K562 (cell line): ENCODE measurements around the gene B3GALT6. TPM values are rescaled to one million over a fixed set of nuclear protein-coding genes. Genes with fewer than 3 reads are reported as not detected.

ENCODE experiments used
- ATAC-seq: fragments of 200-7000 bp; cut with Tn5 transposase; 3 replicates; pipeline ENCODE4 v1.9.1; 2020; ENCODE audit warnings: moderate library complexity
- BruUV-seq: library from RNA; stranded (reverse); fragments of 400-500 nt; replicated peaks from 2 replicates; lab custom pipeline; 2021; lab: Mats Ljungman, UMichigan
- CTCF ChIA-PET: fragments of 300-600 bp; formaldehyde crosslinking; extraction: SDS; loops from one replicate; lab custom pipeline; 2021; ENCODE audit warnings: low intra/inter-chr PET ratio; lab: Yijun Ruan, JAX
- POLR2A ChIA-PET: fragments of 300-600, 350-650 bp; sonication (Branson Sonifier 250); formaldehyde crosslinking; extraction: SDS; loops from one replicate; lab custom pipeline; 2021; ENCODE audit warnings: antibody characterized with exemption, inconsistent platforms; lab: Yijun Ruan, JAX
- DNase-seq, 4 experiments: peaks; one replicate each; pipeline versions ENCODE4 v3.0.0 to v3.0.0-alpha.2; 2011 to 2018; ENCODE audit warnings: low spot score in 3 of 4, mixed read lengths in 3 of 4; ENCODE audit errors: extremely low read depth in 1 of 4
- FAIRE-seq: peaks from 2 replicates; lab custom pipeline; 2011; peaks lifted over from hg19 to GRCh38; lab: Jason Lieb, UNC
- H2AFZ ChIP-seq: 2 replicates; pipeline ENCODE4 v1.6.0; 2011; ENCODE audit warnings: low read depth, low read length, control low read depth, inconsistent platforms
- H3K27ac ChIP-seq: fragments of 200-600 bp; 3 replicates; pipeline ENCODE4 v1.8.0; 2011; ENCODE audit warnings: low read depth, mild to moderate bottlenecking, control low read depth, inconsistent platforms, low read length, moderate library complexity, mixed read lengths; ENCODE audit errors: extremely low read depth
- H3K27me3 ChIP-seq, 2 experiments: fragments of 300-600 bp in 1 of 2; 2 replicates in 1 of 2; 3 replicates in 1 of 2; pipeline versions ENCODE4 v1.6.0 to v1.8.0; 2011; ENCODE audit warnings: inconsistent platforms in 2 of 2, low read length in 2 of 2, mild to moderate bottlenecking in 1 of 2, mixed read lengths in 1 of 2, moderate library complexity in 1 of 2; ENCODE audit not compliant: control insufficient read depth in 2 of 2, insufficient read depth in 2 of 2
- H3K36me3 ChIP-seq: fragments of 300-600 bp; 3 replicates; pipeline ENCODE4 v1.8.0; 2011; ENCODE audit warnings: mild to moderate bottlenecking, low read length, inconsistent platforms; ENCODE audit not compliant: control insufficient read depth, insufficient read depth
- H3K4me1 ChIP-seq, 2 experiments: fragments of 200-600 bp in 1 of 2; replicated peaks in 1 of 2; 2 replicates in 1 of 2; 3 replicates in 1 of 2; pipeline versions ENCODE4 v1.5.1 to v1.8.0; 2011; ENCODE audit warnings: inconsistent platforms in 2 of 2, low read length in 2 of 2, mild to moderate bottlenecking in 1 of 2, mixed read lengths in 1 of 2, moderate library complexity in 1 of 2; ENCODE audit not compliant: control insufficient read depth in 2 of 2, insufficient read depth in 2 of 2
- H3K4me2 ChIP-seq: 2 replicates; pipeline ENCODE4 v1.6.1; 2011; ENCODE audit warnings: low read length, control low read depth, inconsistent platforms, mixed read lengths; ENCODE audit not compliant: insufficient read depth
- H3K4me3 ChIP-seq: fragments of 200-600 bp; sonication (generic), shearing (Covaris generic); 2 replicates; pipeline ENCODE4 v1.5.1; 2016; ENCODE audit warnings: control low read depth, inconsistent platforms
- H3K79me2 ChIP-seq: fragments of 200-600 bp; 3 replicates; pipeline ENCODE4 v1.8.0; 2011; ENCODE audit warnings: low read length, inconsistent platforms; ENCODE audit not compliant: control insufficient read depth, insufficient read depth
- H3K9ac ChIP-seq, 2 experiments: 2 replicates each; pipeline versions ENCODE4 v1.6.0 to v1.6.1; 2011; ENCODE audit warnings: low read depth in 2 of 2, low read length in 2 of 2, control low read depth in 1 of 2, inconsistent platforms in 1 of 2, mild to moderate bottlenecking in 1 of 2, mixed read lengths in 1 of 2; ENCODE audit not compliant: insufficient read depth in 1 of 2
- H3K9me1 ChIP-seq: one replicate; pipeline ENCODE4 v1.6.0; 2011; ENCODE audit warnings: inconsistent platforms, mild to moderate bottlenecking, low read length, moderate library complexity; ENCODE audit not compliant: control insufficient read depth, insufficient read depth
- H3K9me3 ChIP-seq: replicated peaks from 2 replicates; pipeline ENCODE4 v1.5.1; 2011; ENCODE audit warnings: low read depth, low read length, inconsistent platforms; ENCODE audit not compliant: control insufficient read depth, insufficient read depth
- H4K20me1 ChIP-seq: replicated peaks from 2 replicates; pipeline ENCODE4 v1.6.1; 2011; ENCODE audit warnings: low read length, inconsistent platforms, mixed read lengths; ENCODE audit not compliant: control insufficient read depth, insufficient read depth
- ARNT ChIP-seq, 2 experiments: fragments of 450-650 bp; IDR thresholded peaks; 2 replicates each; pipeline ENCODE4 v1.6.1; 2016; ENCODE audit warnings: mild to moderate bottlenecking in 1 of 2
- GABPA ChIP-seq: fragments of 200-800 bp; sonication (Bioruptor generic); conservative IDR thresholded peaks from 2 replicates; pipeline ENCODE4 v1.6.1; 2016; ENCODE audit warnings: low read depth, missing genetic modification characterization, missing compliant biosample characterization
- XRCC5 ChIP-seq: fragments of 200-400 bp; formaldehyde crosslinking; IDR thresholded peaks from 2 replicates; pipeline ENCODE4 v1.6.1; 2017; ENCODE audit warnings: low read depth, mild to moderate bottlenecking, low read length
- YBX1 ChIP-seq: fragments of 450-650 bp; IDR thresholded peaks from 2 replicates; pipeline ENCODE4 v1.7.1; 2016; ENCODE audit warnings: mild to moderate bottlenecking
- WGBS: fragments of 100-300 bp; shearing (Covaris generic); methylation state at CpG from one replicate; pipeline ENCODE4 v1.1.6; 2016; ENCODE audit warnings: low coverage, mixed read lengths; ENCODE audit not compliant: insufficient coverage; ENCODE audit errors: missing lambda C conversion rate; 5-methylcytosine and 5-hydroxymethylcytosine counted together
- in situ Hi-C: fragments of 300-500 bp; cut with MboI; formaldehyde crosslinking; loops from 4 replicates; pipeline ENCODE4 v1.15.0; 2018; ENCODE audit warnings: inconsistent platforms, mixed read lengths
- intact Hi-C: fragments of 100-400 bp; cut with micrococcal nuclease; formaldehyde crosslinking; loops from 2 replicates; pipeline ENCODE4 v1.14.2; 2022
- polyA plus RNA-seq, 8 experiments: library from polyadenylated mRNA; depleted of rRNA in 4 of 8; stranded (reverse) in 5 of 8; unstranded in 3 of 8; fragments of >200 nt; fragmentation: Nextera tagmentation in 2 of 8; fragmentation: Illumina TruSeq in 1 of 8; extraction: Ambion mirVana in 2 of 8; extraction: Trizol in 1 of 8; gene quantifications; 2 replicates each; pipeline versions ENCODE4 v1.2.1 to v1.2.3, GENCODE V29; 2011 to 2014; ENCODE audit warnings: inconsistent platforms in 1 of 8, missing spikeins in 1 of 8
- total RNA-seq, 7 experiments: library from RNA; depleted of rRNA in 6 of 7; stranded (reverse); fragments of >200 nt in 6 of 7; fragmentation: Illumina TruSeq in 2 of 7; extraction: Trizol in 2 of 7; gene quantifications; 2 replicates each; pipeline versions ENCODE4 v1.2.1 to v1.2.3, GENCODE V29; 2011 to 2021; ENCODE audit warnings: low replicate concordance in 1 of 7
- TF ChIP-seq, protein P1 (sequence below): sonication (generic); formaldehyde crosslinking; IDR thresholded peaks from 2 replicates; pipeline ENCODE4 v1.8.0; 2022; ENCODE audit warnings: mild to moderate bottlenecking, missing genetic modification reagents
- TF ChIP-seq, protein P2 (sequence below): sonication (generic); formaldehyde crosslinking; IDR thresholded peaks from 2 replicates; pipeline ENCODE4 v1.8.0; 2023; ENCODE audit warnings: missing genetic modification reagents, mild to moderate bottlenecking, borderline replicate concordance
- TF ChIP-seq, protein P3 (sequence below): fragments of 250-450 bp; sonication (Bioruptor Pico); IDR thresholded peaks from 2 replicates; pipeline ENCODE4 v1.9.0; 2021; ENCODE audit warnings: mild to moderate bottlenecking
- TF ChIP-seq, protein P4 (sequence below): fragments of 250-450 bp; sonication (Bioruptor Pico); IDR thresholded peaks from 2 replicates; pipeline ENCODE4 v1.4.0; 2020; ENCODE audit warnings: mild to moderate bottlenecking, moderate library complexity

The B3GALT6 gene
- total and polyA plus RNA-seq, 9 of the 15 experiments (the other 6 are each of a cell fraction or from before 2014, with no cell fraction given): 0.68 to 29.8 (median 9.9) TPM

DNA sequence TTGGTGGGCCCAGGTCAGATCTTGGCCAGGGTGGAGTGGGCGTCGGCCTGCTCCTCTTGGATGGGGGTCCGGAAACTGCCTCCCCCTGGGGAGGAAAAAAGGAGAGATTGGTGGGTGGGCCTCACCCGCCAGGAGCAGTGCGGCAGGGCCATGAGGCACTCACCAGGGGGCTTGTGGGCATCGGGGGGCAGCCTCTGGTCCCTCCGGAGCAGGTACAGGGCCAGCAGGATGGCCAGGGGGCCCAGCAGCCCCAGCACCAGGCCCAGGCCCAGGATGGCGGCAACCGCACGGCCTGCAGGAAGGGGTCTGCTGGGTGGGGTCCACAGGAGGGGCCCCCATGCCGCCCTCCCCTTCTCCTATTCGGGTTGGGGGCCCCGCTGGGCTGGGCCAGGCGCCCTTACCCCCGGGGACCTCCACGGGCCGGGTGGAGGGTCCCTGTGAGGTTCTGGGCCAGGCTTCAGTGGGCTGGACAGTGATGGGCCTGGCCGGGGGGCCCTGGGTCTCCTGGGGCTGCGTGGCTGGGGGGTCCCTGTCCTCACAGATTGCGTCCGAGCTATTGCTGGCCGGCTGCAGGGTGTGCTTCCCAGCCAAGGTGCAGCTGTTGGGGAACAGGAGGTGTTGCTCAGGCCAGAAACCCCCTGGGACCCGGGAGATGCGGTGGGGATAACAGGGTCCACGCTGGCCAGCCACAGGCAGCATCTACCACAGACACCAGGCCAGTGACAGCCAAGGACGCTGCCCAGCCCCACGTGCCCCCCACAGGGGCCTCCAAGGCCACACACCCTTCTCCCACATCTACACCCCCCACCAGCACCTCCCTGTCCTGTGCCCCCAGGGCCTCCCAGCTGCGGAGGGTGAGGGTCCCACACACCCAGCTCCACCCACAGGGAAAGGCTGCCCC lies 20.2 kb upstream of the B3GALT6 start:
- DNase-seq: no peak
- 0 out of 4 replicates have a peak overlapping the region, but pooled peaks of 1 of the 2 experiments have one; percentile 9 for H3K9ac ChIP-seq
- in situ Hi-C loops: no loop called here
- BruUV-seq: no TSS peak
- no peak overlapping the region for H3K27ac ChIP-seq
- no peak for FAIRE-seq
- H3K36me3 ChIP-seq: peaks cover 13% of the 10 kb centered on the region; the same call in 2 of the 3 replicates
- WGBS: 46% methylated on average over 22 of the region's 28 CpGs
- no peaks in the 10 kb centered on the region for H3K9me1 ChIP-seq
- no peaks in the 10 kb centered on the region for H3K27me3 ChIP-seq
- H4K20me1 ChIP-seq: no peaks in the 10 kb centered on the region; the same call in 1 of the 2 replicates
- ChIA-PET CTCF (no interaction called here), POLR2A (interaction anchor here (0.6 kb wide), 1 partner anchor 19 kb away, joined by 3 read pairs; no protein-coding TSS in a partner anchor)
- peaks cover 13 to 92% of the 10 kb centered on the region in 2 experiments; a peak in 4 of 5 replicates for H3K4me1 ChIP-seq
- no peak for ATAC-seq
- no peak overlapping the region for H2AFZ ChIP-seq
- intact Hi-C loops: no loop called here
- H3K4me2 ChIP-seq: no peak overlapping the region
- no peaks in the 10 kb centered on the region for H3K79me2 ChIP-seq
- H3K4me3 ChIP-seq: no peak overlapping the region
- no peaks in the 10 kb centered on the region for H3K9me3 ChIP-seq
- no peak for TF ChIP-seq YBX1
- TF ChIP-seq, protein P1, sequence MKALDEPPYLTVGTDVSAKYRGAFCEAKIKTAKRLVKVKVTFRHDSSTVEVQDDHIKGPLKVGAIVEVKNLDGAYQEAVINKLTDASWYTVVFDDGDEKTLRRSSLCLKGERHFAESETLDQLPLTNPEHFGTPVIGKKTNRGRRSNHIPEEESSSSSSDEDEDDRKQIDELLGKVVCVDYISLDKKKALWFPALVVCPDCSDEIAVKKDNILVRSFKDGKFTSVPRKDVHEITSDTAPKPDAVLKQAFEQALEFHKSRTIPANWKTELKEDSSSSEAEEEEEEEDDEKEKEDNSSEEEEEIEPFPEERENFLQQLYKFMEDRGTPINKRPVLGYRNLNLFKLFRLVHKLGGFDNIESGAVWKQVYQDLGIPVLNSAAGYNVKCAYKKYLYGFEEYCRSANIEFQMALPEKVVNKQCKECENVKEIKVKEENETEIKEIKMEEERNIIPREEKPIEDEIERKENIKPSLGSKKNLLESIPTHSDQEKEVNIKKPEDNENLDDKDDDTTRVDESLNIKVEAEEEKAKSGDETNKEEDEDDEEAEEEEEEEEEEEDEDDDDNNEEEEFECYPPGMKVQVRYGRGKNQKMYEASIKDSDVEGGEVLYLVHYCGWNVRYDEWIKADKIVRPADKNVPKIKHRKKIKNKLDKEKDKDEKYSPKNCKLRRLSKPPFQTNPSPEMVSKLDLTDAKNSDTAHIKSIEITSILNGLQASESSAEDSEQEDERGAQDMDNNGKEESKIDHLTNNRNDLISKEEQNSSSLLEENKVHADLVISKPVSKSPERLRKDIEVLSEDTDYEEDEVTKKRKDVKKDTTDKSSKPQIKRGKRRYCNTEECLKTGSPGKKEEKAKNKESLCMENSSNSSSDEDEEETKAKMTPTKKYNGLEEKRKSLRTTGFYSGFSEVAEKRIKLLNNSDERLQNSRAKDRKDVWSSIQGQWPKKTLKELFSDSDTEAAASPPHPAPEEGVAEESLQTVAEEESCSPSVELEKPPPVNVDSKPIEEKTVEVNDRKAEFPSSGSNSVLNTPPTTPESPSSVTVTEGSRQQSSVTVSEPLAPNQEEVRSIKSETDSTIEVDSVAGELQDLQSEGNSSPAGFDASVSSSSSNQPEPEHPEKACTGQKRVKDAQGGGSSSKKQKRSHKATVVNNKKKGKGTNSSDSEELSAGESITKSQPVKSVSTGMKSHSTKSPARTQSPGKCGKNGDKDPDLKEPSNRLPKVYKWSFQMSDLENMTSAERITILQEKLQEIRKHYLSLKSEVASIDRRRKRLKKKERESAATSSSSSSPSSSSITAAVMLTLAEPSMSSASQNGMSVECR (CRISPR knock-in tag): no peak
- TF ChIP-seq, protein P2, sequence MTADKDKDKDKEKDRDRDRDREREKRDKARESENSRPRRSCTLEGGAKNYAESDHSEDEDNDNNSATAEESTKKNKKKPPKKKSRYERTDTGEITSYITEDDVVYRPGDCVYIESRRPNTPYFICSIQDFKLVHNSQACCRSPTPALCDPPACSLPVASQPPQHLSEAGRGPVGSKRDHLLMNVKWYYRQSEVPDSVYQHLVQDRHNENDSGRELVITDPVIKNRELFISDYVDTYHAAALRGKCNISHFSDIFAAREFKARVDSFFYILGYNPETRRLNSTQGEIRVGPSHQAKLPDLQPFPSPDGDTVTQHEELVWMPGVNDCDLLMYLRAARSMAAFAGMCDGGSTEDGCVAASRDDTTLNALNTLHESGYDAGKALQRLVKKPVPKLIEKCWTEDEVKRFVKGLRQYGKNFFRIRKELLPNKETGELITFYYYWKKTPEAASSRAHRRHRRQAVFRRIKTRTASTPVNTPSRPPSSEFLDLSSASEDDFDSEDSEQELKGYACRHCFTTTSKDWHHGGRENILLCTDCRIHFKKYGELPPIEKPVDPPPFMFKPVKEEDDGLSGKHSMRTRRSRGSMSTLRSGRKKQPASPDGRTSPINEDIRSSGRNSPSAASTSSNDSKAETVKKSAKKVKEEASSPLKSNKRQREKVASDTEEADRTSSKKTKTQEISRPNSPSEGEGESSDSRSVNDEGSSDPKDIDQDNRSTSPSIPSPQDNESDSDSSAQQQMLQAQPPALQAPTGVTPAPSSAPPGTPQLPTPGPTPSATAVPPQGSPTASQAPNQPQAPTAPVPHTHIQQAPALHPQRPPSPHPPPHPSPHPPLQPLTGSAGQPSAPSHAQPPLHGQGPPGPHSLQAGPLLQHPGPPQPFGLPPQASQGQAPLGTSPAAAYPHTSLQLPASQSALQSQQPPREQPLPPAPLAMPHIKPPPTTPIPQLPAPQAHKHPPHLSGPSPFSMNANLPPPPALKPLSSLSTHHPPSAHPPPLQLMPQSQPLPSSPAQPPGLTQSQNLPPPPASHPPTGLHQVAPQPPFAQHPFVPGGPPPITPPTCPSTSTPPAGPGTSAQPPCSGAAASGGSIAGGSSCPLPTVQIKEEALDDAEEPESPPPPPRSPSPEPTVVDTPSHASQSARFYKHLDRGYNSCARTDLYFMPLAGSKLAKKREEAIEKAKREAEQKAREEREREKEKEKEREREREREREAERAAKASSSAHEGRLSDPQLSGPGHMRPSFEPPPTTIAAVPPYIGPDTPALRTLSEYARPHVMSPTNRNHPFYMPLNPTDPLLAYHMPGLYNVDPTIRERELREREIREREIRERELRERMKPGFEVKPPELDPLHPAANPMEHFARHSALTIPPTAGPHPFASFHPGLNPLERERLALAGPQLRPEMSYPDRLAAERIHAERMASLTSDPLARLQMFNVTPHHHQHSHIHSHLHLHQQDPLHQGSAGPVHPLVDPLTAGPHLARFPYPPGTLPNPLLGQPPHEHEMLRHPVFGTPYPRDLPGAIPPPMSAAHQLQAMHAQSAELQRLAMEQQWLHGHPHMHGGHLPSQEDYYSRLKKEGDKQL: no peak
- TF ChIP-seq XRCC5: no peak
- no peak for TF ChIP-seq GABPA (tag)
- TF ChIP-seq, protein P3, sequence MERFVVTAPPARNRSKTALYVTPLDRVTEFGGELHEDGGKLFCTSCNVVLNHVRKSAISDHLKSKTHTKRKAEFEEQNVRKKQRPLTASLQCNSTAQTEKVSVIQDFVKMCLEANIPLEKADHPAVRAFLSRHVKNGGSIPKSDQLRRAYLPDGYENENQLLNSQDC (CRISPR knock-in tag): no peak
- TF ChIP-seq, protein P4, sequence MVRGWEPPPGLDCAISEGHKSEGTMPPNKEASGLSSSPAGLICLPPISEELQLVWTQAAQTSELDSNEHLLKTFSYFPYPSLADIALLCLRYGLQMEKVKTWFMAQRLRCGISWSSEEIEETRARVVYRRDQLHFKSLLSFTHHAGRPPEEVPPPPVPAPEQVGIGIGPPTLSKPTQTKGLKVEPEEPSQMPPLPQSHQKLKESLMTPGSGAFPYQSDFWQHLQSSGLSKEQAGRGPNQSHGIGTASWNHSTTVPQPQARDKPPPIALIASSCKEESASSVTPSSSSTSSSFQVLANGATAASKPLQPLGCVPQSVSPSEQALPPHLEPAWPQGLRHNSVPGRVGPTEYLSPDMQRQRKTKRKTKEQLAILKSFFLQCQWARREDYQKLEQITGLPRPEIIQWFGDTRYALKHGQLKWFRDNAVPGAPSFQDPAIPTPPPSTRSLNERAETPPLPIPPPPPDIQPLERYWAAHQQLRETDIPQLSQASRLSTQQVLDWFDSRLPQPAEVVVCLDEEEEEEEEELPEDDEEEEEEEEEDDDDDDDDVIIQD (CRISPR knock-in tag): no peak
- no peak for TF ChIP-seq ARNT (IDR thresholded peaks at IDR 0.05)
